Astrocyte (in vitro differentiated cells and primary cell): ENCODE measurements around the gene CD247.

ENCODE experiments used
- EZH2 ChIP-seq: IDR thresholded peaks from 2 replicates; pipeline ENCODE4 v1.6.1; 2012; ENCODE audit warnings: mild to moderate bottlenecking, low read length, inconsistent platforms; ENCODE audit not compliant: insufficient read depth
- TF ChIP-seq, protein P1 (sequence below): IDR thresholded peaks from 2 replicates; pipeline ENCODE4 v1.5.1; 2011; ENCODE audit warnings: low read depth, mild to moderate bottlenecking, inconsistent platforms, low read length, moderate library complexity; ENCODE audit not compliant: insufficient read depth

GRCh38 chr1:167465018-167465417, 53.3 kb downstream of the CD247 start:
- TF ChIP-seq, protein P1, sequence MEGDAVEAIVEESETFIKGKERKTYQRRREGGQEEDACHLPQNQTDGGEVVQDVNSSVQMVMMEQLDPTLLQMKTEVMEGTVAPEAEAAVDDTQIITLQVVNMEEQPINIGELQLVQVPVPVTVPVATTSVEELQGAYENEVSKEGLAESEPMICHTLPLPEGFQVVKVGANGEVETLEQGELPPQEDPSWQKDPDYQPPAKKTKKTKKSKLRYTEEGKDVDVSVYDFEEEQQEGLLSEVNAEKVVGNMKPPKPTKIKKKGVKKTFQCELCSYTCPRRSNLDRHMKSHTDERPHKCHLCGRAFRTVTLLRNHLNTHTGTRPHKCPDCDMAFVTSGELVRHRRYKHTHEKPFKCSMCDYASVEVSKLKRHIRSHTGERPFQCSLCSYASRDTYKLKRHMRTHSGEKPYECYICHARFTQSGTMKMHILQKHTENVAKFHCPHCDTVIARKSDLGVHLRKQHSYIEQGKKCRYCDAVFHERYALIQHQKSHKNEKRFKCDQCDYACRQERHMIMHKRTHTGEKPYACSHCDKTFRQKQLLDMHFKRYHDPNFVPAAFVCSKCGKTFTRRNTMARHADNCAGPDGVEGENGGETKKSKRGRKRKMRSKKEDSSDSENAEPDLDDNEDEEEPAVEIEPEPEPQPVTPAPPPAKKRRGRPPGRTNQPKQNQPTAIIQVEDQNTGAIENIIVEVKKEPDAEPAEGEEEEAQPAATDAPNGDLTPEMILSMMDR = no peak
- TF ChIP-seq EZH2 = no peak
